Endothelial cell of umbilical vein (primary cell): Measurements from ENCODE around the gene WDR72.

Experiments
- EZH2 ChIP-seq: IDR thresholded peaks from 2 replicates; pipeline ENCODE4 v1.6.1; 2012; ENCODE audit warnings: borderline replicate concordance, low read depth, mild to moderate bottlenecking, moderate library complexity, low read length, inconsistent platforms; ENCODE audit not compliant: severe bottlenecking
- JUN ChIP-seq: IDR thresholded peaks from 2 replicates; pipeline ENCODE4 v1.6.1; 2011; ENCODE audit warnings: borderline replicate concordance, low read depth; ENCODE audit not compliant: insufficient read length, insufficient read depth
- POLR2A ChIP-seq: IDR thresholded peaks from 2 replicates; pipeline ENCODE4 v1.6.1; 2012; ENCODE audit warnings: low read depth, mild to moderate bottlenecking, control low read depth, low read length
- POLR2AphosphoS5 ChIP-seq: IDR thresholded peaks from 2 replicates; pipeline ENCODE4 v1.6.1; 2012; ENCODE audit warnings: low read depth, mild to moderate bottlenecking, control low read depth, low read length, moderate library complexity; ENCODE audit not compliant: insufficient read depth
- TF ChIP-seq, protein P1 (sequence below), 2 donors: IDR thresholded peaks; 1 replicate in 1 of 2; 2 replicates in 1 of 2; pipeline ENCODE4 v1.5.1; 2011; ENCODE audit warnings: low read length in 2 of 2, mild to moderate bottlenecking in 2 of 2, moderate library complexity in 2 of 2, control low read depth in 1 of 2, inconsistent platforms in 1 of 2, low read depth in 1 of 2; ENCODE audit not compliant: insufficient read depth in 1 of 2; ENCODE audit errors: extremely low read depth in 1 of 2

GRCh38 chr15:53758412-53758811, 1.1 kb downstream of the WDR72 start:
- TF ChIP-seq, protein P1, sequence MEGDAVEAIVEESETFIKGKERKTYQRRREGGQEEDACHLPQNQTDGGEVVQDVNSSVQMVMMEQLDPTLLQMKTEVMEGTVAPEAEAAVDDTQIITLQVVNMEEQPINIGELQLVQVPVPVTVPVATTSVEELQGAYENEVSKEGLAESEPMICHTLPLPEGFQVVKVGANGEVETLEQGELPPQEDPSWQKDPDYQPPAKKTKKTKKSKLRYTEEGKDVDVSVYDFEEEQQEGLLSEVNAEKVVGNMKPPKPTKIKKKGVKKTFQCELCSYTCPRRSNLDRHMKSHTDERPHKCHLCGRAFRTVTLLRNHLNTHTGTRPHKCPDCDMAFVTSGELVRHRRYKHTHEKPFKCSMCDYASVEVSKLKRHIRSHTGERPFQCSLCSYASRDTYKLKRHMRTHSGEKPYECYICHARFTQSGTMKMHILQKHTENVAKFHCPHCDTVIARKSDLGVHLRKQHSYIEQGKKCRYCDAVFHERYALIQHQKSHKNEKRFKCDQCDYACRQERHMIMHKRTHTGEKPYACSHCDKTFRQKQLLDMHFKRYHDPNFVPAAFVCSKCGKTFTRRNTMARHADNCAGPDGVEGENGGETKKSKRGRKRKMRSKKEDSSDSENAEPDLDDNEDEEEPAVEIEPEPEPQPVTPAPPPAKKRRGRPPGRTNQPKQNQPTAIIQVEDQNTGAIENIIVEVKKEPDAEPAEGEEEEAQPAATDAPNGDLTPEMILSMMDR (IDR thresholded peaks at IDR 0.05; ENCODE audit: extremely low read depth in 1 of 2, insufficient read depth in 1 of 2, low read depth in 1 of 2, low read length in 2 of 2) = no peak
- TF ChIP-seq POLR2A (no peak), POLR2AphosphoS5 (no peak), JUN (no peak), EZH2 (no peak)
